Left kidney (tissue), 8 donors: Measurements from ENCODE around the gene ZDHHC1. TPM values are rescaled to one million over a fixed set of nuclear protein-coding genes. Genes with fewer than 3 reads are reported as not detected.

Experiments used
- DNase-seq: peaks from one replicate; pipeline ENCODE4 v3.0.0-alpha.2; 2013
- long read RNA-seq, 8 donors: transcript quantifications; one replicate each; lab custom pipeline, GENCODE V29; 2026
- polyA plus RNA-seq: library from polyadenylated mRNA; unstranded; fragments of 120-200 nt; gene quantifications from one replicate; pipeline ENCODE4 v1.2.1, GENCODE V29; 2013; ENCODE audit not compliant: insufficient read length

ZDHHC1 gene, protein sequence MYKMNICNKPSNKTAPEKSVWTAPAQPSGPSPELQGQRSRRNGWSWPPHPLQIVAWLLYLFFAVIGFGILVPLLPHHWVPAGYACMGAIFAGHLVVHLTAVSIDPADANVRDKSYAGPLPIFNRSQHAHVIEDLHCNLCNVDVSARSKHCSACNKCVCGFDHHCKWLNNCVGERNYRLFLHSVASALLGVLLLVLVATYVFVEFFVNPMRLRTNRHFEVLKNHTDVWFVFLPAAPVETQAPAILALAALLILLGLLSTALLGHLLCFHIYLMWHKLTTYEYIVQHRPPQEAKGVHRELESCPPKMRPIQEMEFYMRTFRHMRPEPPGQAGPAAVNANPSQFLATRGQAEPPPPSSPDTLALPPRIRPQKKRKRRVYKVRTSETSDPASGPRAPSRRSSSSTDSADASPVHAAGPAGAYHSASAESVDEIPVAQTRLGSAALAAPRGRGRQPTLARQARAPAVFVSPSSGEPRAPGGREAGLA
- 11.5 TPM for polyA plus RNA-seq
- long read RNA-seq, donor 1, partial matches to known transcripts, result 12 of 57 reads
- long read RNA-seq, donor 1, other reads (novel, unspliced or antisense), result 43 of 57 reads
- long read RNA-seq, donor 2, partial matches to known transcripts, result 0 of 2 reads
- long read RNA-seq, donor 2, other reads (novel, unspliced or antisense), result 0 of 2 reads
- long read RNA-seq, donor 3, partial matches to known transcripts, result 0 of 1 reads
- long read RNA-seq, donor 3, other reads (novel, unspliced or antisense), result 0 of 1 reads
- long read RNA-seq, donor 4, result 0 reads
- long read RNA-seq, donor 5, partial matches to known transcripts, result 0 of 4 reads
- long read RNA-seq, donor 5, other reads (novel, unspliced or antisense), result 0 of 4 reads
- long read RNA-seq, donor 6, partial matches to known transcripts, result 0 of 4 reads
- long read RNA-seq, donor 6, other reads (novel, unspliced or antisense), result 0 of 4 reads
- long read RNA-seq, donor 7, partial matches to known transcripts, result 0 of 3 reads
- long read RNA-seq, donor 7, other reads (novel, unspliced or antisense), result 0 of 3 reads
- long read RNA-seq, donor 8, partial matches to known transcripts, result 0 of 3 reads
- long read RNA-seq, donor 8, other reads (novel, unspliced or antisense), result 0 of 3 reads

- no peak for DNase-seq
Observed at GRCh38 chr16:67415872-67416793, at the start of gene ZDHHC1. Gene ZDHHC1, minus strand, starts transcription at chr16:67416477. Its CDS starts 8,702 bp downstream, at chr16:67407775.

DNA sequence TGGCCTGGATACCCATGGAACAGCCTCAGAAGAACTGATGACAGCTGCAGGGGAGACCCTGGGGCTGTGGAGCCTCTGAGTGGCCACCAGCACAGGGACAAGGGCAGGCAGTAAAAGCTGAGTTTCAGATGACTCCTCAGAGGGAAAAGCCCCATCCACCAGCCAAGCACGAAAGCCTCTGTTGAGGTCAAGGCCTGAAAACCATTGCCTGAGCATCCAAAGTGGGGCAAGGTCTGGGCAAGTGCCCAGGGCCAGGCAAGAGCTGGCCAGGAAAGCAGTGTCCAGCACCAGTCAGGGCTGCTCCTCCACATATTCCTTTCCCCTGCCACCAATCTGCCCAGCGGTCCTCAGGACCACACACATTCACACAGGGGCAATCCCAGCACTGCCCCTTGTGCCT is 48.3 kb upstream of the ZDHHC1 start:
- DNase-seq, result no peak

GRCh38 chr16:67463691-67464090 is 47.4 kb upstream of the ZDHHC1 start:
- DNase-seq, result no peak

DNA sequence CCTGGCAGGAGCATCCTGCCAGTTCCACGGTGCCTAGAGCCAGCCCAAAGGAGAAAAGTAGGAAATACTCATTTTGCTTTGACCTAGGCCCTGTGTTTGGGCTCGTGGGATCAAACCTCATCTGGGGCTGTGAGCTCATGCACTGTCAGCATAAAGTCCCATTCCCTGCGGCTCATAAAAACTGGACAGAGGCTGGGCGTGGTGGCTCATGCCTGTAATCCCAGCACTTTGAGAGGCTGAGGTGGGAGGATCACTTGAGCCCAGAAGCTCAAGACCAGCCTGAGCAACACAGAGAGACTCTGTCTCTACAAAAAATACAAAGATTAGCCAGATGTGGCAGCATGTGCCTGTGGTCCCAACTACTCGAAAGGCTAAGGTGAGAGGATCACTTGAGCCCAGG is 46.8 kb upstream of the ZDHHC1 start:
- DNase-seq, result no peak

DNA sequence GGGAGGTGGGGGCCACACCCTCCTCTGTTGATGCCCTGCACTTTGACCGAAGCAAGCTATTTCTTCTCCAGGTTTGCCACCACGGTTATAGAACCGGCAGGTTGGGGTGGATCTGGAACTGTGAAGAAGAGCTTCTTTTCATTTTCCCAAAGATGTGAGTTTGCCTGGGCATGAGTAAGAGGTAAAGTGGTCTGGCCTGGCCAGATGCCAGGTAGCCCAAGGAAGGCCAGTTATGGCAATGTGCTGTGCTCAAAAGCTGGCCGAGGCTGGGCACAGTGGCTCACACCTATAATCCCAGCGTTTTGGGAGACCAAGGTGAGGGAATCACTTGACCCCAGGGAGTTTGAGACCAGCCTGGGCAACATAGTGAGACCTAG is 46.0 kb upstream of the ZDHHC1 start:
- DNase-seq, result no peak

- no peak for DNase-seq
Observed at GRCh38 chr16:67461600-67462278, 45.5 kb upstream of the ZDHHC1 start.

DNA sequence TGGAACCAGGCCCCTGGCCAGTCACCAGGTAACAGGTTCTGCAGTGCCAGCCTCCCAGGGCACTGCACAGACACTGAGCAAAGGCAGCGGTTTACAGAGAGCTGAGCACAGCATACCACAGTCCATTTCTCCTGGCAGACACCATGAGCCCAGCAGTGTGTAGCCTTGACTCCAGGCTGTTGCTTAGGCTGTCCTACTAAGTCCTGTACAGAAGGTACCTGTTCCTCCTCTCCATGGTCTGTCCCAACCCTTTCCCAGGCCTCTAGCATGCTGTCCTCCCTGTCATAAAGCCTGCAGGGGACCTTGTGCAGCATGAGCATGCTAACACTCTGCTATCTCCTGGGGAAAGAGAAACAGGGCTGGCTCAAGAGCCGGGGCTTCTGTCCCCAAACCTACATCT is 44.7 kb upstream of the ZDHHC1 start:
- no peak for DNase-seq

DNA sequence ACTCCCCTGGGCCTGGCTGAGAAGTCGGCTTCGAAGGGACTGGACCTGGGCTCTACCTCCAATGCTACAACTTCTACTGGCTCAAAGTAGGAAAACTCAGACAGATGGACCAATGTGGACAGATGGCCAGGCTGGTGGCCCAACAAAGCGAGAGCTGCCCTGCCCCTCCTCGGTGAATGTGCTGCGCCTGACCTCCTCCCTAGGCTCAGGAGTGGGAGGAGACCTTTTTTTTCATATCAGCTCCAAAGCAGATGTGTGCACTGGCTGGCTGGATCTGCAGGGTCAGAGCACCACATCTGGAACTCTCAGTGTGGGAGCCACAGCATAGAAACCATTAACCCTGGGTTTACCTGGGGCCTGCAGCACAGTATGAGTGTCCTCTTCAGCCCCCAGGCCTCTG is 43.9 kb upstream of the ZDHHC1 start:
- DNase-seq, result no peak

- DNase-seq, result no peak
Observed at GRCh38 chr16:67459861-67460150, 43.5 kb upstream of the ZDHHC1 start.

- DNase-seq, result no peak
Observed at GRCh38 chr16:67459066-67459860, 43.0 kb upstream of the ZDHHC1 start.

- DNase-seq, result no peak
Observed at GRCh38 chr16:67458121-67458641, 41.9 kb upstream of the ZDHHC1 start.

DNA sequence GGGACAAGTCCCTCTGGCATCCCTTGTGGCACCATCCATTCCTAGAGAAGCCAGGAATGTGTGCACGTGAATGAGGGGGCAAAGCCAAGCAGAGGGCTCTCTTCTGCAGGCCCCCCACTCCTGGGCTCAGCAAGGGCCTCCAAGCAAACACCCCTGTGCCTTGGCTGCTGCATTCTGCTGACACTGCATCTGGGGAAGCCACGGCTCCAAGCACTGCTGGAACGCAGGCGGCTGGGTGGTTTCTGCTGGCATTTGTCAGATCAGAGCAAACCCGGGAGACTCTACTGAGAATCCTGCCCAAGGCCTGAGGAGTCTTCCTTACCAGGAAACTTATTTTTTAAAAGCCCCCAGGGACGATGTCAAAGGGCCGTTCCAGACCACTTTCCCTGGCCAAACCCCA is 41.3 kb upstream of the ZDHHC1 start:
- DNase-seq, result no peak

GRCh38 chr16:67456391-67457081 is 40.3 kb upstream of the ZDHHC1 start:
- no peak for DNase-seq

DNA sequence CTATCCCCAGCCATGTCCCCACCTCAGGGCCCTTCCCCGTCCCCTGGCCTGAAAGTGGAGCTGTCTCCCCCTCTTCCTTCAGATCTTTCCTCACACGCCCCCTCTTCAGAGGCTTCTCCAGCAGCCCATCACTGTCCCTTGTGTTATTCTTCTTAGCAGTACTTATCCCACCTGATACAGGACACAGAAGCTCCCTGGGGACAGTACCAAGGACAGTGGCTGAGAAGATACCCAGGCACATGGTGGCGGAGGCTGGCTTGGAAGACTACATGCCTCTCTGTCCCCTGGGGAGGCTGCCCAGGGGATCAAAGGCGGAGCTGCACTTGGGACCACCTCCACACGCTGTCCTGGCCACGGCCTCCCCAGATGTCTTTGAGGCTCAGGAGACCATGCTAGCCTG is 38.6 kb upstream of the ZDHHC1 start:
- no peak for DNase-seq

- no peak for DNase-seq
Observed at GRCh38 chr16:67454104-67454503, 37.8 kb upstream of the ZDHHC1 start.

DNA sequence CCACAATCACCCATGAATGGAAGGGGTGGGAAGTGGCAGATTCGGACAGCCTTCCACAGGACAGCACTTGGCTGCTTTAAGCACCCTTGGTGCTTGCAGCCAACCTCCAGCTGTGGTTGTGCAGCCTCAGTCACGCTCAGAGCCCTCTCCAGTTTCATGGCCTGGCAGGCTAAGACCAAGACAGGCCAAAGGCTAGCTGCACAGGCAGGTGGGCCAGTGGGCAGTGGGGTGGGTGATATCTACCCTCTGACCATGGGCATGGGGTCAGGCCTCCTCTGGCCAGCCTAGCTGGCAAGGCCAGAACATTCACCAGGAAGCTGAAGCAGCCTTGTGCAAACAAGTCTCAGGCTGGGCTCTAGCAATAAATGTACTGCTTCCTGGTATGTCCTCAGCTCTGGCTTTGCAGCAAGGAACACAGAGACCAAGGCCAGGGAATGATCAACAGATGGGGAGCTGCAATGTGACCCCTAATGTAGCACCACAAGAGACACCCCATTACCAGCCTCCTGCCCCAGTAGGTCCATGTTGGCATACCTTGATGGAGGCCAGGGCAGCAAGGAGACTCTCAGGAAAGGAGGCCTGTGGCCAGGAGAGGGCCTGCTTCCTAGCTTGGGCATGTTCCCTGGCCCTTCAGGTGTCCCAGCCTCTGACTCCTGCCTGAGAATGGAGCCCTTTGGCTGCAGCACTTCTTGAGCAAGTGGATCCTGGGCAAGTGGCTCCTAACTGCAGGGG is 35.6 kb upstream of the ZDHHC1 start:
- no peak for DNase-seq

DNA sequence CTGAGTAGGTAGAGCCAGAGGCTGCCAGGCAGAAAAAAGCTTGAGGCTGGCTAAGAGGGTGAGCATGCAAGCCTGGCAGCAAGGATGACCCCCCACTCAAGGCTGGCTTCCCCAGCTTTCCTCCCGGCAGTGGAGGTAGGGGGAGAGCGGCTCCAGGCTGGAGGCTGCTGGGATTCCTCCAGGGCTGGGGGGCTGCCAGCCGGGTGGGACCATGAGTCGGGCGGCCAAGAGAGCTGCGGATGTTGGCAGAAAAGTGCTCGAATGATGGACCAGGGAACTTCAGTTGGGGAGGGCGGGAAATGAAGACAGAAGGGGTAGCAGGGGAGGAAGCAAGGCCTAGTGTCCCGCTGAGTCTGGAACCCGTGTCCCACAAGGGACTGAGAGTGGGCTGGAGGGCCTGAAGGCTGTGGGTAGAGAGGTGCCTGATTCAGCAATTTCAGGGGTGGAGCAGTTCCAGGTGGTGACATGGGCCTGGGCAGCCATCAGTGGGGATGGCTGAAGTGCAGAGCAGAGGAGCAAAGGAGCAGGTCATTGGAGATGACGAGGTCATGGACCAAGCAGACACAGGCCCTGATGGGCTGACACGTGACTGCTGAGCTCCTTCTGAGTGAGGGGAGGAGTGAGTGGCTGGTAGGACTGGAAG is 34.9 kb upstream of the ZDHHC1 start:
- no peak for DNase-seq

GRCh38 chr16:67449739-67450138 is 33.5 kb upstream of the ZDHHC1 start:
- DNase-seq, result no peak
